CD8-positive, alpha-beta memory T cell (primary cell): ENCODE measurements around the gene RABGAP1L. TPM values are rescaled to one million over a fixed set of nuclear protein-coding genes. Genes with fewer than 3 reads are reported as not detected.
A peak's percentile ranks its signal among the peaks of the same experiment; 100 is the strongest.

ENCODE experiments used
- CTCF ChIA-PET: fragments of 350-600 bp; sonication (Branson Sonifier 250); formaldehyde crosslinking; loops from one replicate; lab custom pipeline; 2021; ENCODE audit warnings: antibody characterized with exemption; lab: Charles Lee
- POLR2A ChIA-PET: fragments of 350-600 bp; sonication (Branson Sonifier 250); formaldehyde crosslinking; loops from one replicate; lab custom pipeline; 2021; ENCODE audit warnings: antibody characterized with exemption; lab: Charles Lee
- DNase-seq, 5 donors: peaks; one replicate each; pipeline versions ENCODE4 v3.0.0 to v3.0.0-alpha.2; 2020 to 2022; ENCODE audit warnings: mixed read lengths in 1 of 5
- H3K27ac ChIP-seq: one replicate; pipeline ENCODE4 v1.7.0; 2013; ENCODE audit warnings: low read depth, mild to moderate bottlenecking, low read length, moderate library complexity
- H3K27me3 ChIP-seq: 2 replicates; pipeline ENCODE4 v1.7.0; 2013; ENCODE audit warnings: low read length, mild to moderate bottlenecking; ENCODE audit not compliant: insufficient read depth, poor library complexity, severe bottlenecking
- H3K36me3 ChIP-seq: 2 replicates; pipeline ENCODE4 v1.7.0; 2013; ENCODE audit warnings: mild to moderate bottlenecking, low read length, moderate library complexity; ENCODE audit not compliant: insufficient read depth
- H3K4me1 ChIP-seq: 2 replicates; pipeline ENCODE4 v1.7.0; 2013; ENCODE audit warnings: mild to moderate bottlenecking, low read length, moderate library complexity; ENCODE audit not compliant: insufficient read depth
- H3K4me3 ChIP-seq: 2 replicates; pipeline ENCODE4 v1.7.0; 2013; ENCODE audit warnings: mild to moderate bottlenecking, low read length
- H3K9me3 ChIP-seq: 2 replicates; pipeline ENCODE4 v1.7.0; 2013; ENCODE audit warnings: mild to moderate bottlenecking, low read length
- H3K27ac Mint-ChIP-seq, 8 donors: one replicate each; pipeline ENCODE4 v1.8.0; 2020 to 2021; ENCODE audit warnings: mixed read lengths in 8 of 8, mild to moderate bottlenecking in 6 of 8, inconsistent platforms in 3 of 8, moderate library complexity in 3 of 8
- H3K27me3 Mint-ChIP-seq, 2 donors: one replicate each; pipeline ENCODE4 v1.8.0; 2020 to 2021; ENCODE audit warnings: mixed read lengths in 2 of 2, mild to moderate bottlenecking in 1 of 2, moderate library complexity in 1 of 2
- H3K36me3 Mint-ChIP-seq, 3 donors: one replicate each; pipeline ENCODE4 v1.8.0; 2020 to 2021; ENCODE audit warnings: mixed read lengths in 3 of 3, inconsistent platforms in 1 of 3, mild to moderate bottlenecking in 1 of 3
- H3K4me1 Mint-ChIP-seq, 3 donors: one replicate each; pipeline ENCODE4 v1.8.0; 2020 to 2021; ENCODE audit warnings: mixed read lengths in 3 of 3, inconsistent platforms in 1 of 3, mild to moderate bottlenecking in 1 of 3
- H3K4me3 Mint-ChIP-seq, 7 donors: one replicate each; pipeline ENCODE4 v1.8.0; 2020 to 2021; ENCODE audit warnings: mixed read lengths in 7 of 7, mild to moderate bottlenecking in 6 of 7, moderate library complexity in 4 of 7, inconsistent platforms in 2 of 7
- H3K9me3 Mint-ChIP-seq, 5 donors: one replicate each; pipeline ENCODE4 v1.8.0; 2020 to 2022; ENCODE audit warnings: mixed read lengths in 5 of 5, mild to moderate bottlenecking in 3 of 5, moderate library complexity in 2 of 5, inconsistent platforms in 1 of 5
- polyA plus RNA-seq: library from polyadenylated mRNA; unstranded; fragments of 300-500 nt; fragmentation: Illumina TruSeq; gene quantifications from one replicate; pipeline ENCODE4 v1.2.3, GENCODE V29; 2021
- total RNA-seq, 2 experiments: library from RNA; stranded (reverse); gene quantifications; one replicate each; pipeline ENCODE4 v1.2.3, GENCODE V29; 2021

Gene RABGAP1L
- total and polyA plus RNA-seq, 3 experiments from 2014 or later, result 41.7 to 78.5 (median 42.7) TPM

GRCh38 chr1:174189428-174190062 is 30.2 kb downstream of the RABGAP1L start:
- no peak overlapping the region for H3K4me3 ChIP-seq
- DNase-seq, result no peak
- CTCF ChIA-PET, result interaction anchor here (0.6 to 1.7 kb wide), 5 partner anchors 9 to 352 kb away, joined by 3 to 5 read pairs (median 3); no protein-coding TSS in a partner anchor
- Mint-ChIP-seq H3K4me3 (peak overlapping the region in 3 of 7 donors; percentile 6 to 84 (median 17)), H3K4me1 (peaks cover 40 to 77% (median 63%) of the 10 kb centered on the region in 3 donors), H3K9me3 (peaks cover 0 to 6% (median 3%) of the 10 kb centered on the region in 5 donors), H3K27me3 (no peaks in the 10 kb centered on the region), H3K27ac (peak overlapping the region in 7 of 8 donors; percentile 16 to 81 (median 55)), H3K36me3 (peaks cover 0 to 10% (median 2%) of the 10 kb centered on the region in 3 donors)
- no peaks in the 10 kb centered on the region for H3K36me3 ChIP-seq
- H3K9me3 ChIP-seq, result no peaks in the 10 kb centered on the region
- H3K27ac ChIP-seq, result no peak overlapping the region
- POLR2A ChIA-PET, result no interaction called here
- H3K4me1 ChIP-seq, result no peaks in the 10 kb centered on the region
- H3K27me3 ChIP-seq, result no peaks in the 10 kb centered on the region

DNA sequence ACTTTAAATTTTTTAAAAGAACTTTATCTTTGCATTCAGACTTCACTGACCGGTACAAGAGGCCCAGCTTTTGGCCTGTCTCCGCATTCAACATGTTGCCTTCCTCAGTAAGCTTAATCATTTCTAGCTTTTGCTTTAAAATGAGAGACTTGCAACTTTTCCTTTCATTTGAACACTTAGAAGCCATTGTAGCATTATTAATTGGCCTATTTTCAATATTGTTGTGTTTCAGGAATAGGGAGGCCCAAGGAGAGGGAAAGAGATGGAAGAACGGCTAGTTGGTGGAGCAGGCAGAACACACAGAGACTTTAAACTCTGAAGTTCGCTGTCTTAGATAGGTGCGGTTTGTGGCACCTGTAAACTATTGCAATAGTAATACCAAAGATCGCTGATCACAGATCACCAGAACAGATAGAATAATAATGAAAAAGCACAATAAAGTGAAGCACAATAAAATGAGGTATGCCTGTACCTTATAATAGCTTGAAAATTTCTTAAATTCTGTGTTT is 31.4 kb downstream of the RABGAP1L start:
- Mint-ChIP-seq H3K36me3 (peaks cover 0 to 10% (median 2%) of the 10 kb centered on the region in 3 donors), H3K27ac (peak overlapping the region; percentile 4 to 89 (median 60)), H3K4me1 (peaks cover 37 to 77% (median 68%) of the 10 kb centered on the region in 3 donors), H3K4me3 (peak overlapping the region in 5 of 7 donors; percentile 9 to 59 (median 46)), H3K9me3 (peaks cover 0 to 6% (median 3%) of the 10 kb centered on the region in 5 donors), H3K27me3 (no peaks in the 10 kb centered on the region)
- ChIA-PET CTCF (no interaction called here), POLR2A (interaction anchor here (1.8 kb wide), 1 partner anchor 30 kb away, joined by 5 read pairs; no protein-coding TSS in a partner anchor)
- Histone ChIP-seq H3K27me3 (no peaks in the 10 kb centered on the region), H3K4me3 (no peak overlapping the region), H3K36me3 (no peaks in the 10 kb centered on the region), H3K9me3 (no peaks in the 10 kb centered on the region), H3K27ac (no peak overlapping the region), H3K4me1 (no peaks in the 10 kb centered on the region)
- no peak for DNase-seq

- H3K36me3 ChIP-seq, result no peaks in the 10 kb centered on the region
- no peak overlapping the region for H3K27ac ChIP-seq
- ChIA-PET POLR2A (interaction anchor here (0.6 to 1.8 kb wide), 2 partner anchors 16 to 31 kb away, joined by 3 to 5 read pairs; no protein-coding TSS in a partner anchor), CTCF (no interaction called here)
- H3K9me3 Mint-ChIP-seq, result peaks cover 0 to 6% (median 3%) of the 10 kb centered on the region in 5 donors
- H3K36me3 Mint-ChIP-seq, result peaks cover 0 to 10% (median 2%) of the 10 kb centered on the region in 3 donors
- H3K27me3 ChIP-seq, result no peaks in the 10 kb centered on the region
- peak overlapping the region in 3 of 7 donors; percentile 4 to 20 (median 6) for H3K4me3 Mint-ChIP-seq
- no peaks in the 10 kb centered on the region for H3K4me1 ChIP-seq
- H3K4me3 ChIP-seq, result no peak overlapping the region
- peak overlapping the region; percentile 2 to 84 (median 36) for H3K27ac Mint-ChIP-seq
- no peaks in the 10 kb centered on the region for H3K27me3 Mint-ChIP-seq
- DNase-seq, result no peak
- H3K4me1 Mint-ChIP-seq, result peaks cover 38 to 75% (median 69%) of the 10 kb centered on the region in 3 donors
- no peaks in the 10 kb centered on the region for H3K9me3 ChIP-seq
Measured at GRCh38 chr1:174191349-174191862, 32.1 kb downstream of the RABGAP1L start.

DNA sequence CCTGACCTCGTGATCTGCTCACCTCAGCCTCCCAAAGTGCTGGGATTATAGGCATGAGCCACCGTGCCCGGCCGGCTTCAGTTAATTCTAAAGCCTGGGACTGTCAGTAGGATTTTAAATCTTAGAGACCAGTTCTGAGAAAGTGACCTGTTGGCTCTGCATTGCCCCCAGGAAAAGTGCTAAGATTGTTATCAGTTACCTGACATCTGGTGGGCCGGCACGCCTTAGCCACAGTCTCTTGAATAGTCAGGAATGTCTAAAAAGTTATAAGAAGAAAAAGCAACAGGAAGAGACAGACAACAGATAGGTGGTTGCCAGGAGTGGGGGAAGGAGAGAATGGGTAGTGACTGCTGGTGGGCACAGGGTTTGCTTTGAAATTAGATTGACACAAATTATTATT is 35.1 kb downstream of the RABGAP1L start:
- CTCF ChIA-PET, result no interaction called here
- H3K27me3 Mint-ChIP-seq, result no peaks in the 10 kb centered on the region

DNA sequence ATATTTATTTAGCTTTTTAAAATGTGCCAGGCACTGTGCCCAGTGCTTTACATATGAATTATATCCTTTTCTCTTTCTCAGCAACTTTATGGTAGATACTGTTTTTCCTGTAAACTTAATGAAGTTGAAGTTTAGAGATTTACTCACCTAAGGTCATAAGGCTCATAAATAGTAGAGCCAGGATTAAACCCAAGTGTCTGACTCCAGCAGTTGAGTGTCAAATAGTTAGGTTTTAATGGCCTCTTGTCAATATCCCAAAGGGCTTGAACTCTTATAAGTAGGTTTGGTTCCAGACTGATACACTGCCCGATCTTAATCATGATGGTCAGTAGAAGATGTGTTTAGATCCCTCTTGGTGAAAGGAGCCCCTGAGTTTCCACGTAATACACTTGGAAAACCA is 37.8 kb downstream of the RABGAP1L start:
- DNase-seq, result no peak
- Mint-ChIP-seq H3K27ac (peak overlapping the region in 2 of 8 donors; percentile 15 to 25), H3K27me3 (no peaks in the 10 kb centered on the region), H3K4me3 (no peak overlapping the region), H3K9me3 (no peaks in the 10 kb centered on the region), H3K36me3 (peaks cover 0 to 9% (median 5%) of the 10 kb centered on the region in 3 donors), H3K4me1 (peaks cover 32 to 66% (median 50%) of the 10 kb centered on the region in 3 donors)
- no peak overlapping the region for H3K27ac ChIP-seq
- H3K36me3 ChIP-seq, result no peaks in the 10 kb centered on the region
- no peaks in the 10 kb centered on the region for H3K9me3 ChIP-seq
- H3K4me3 ChIP-seq, result no peak overlapping the region
- H3K4me1 ChIP-seq, result peaks cover 10% of the 10 kb centered on the region
- ChIA-PET CTCF (no interaction called here), POLR2A (interaction anchor here (1.1 kb wide), 1 partner anchor 11 kb away, joined by 8 read pairs; no protein-coding TSS in a partner anchor)
- H3K27me3 ChIP-seq, result no peaks in the 10 kb centered on the region

More for the DNA sequence above, 35.1 kb downstream of the RABGAP1L start:
- DNase-seq, result no peak
- H3K36me3 Mint-ChIP-seq, result peaks cover 0 to 5% (median 4%) of the 10 kb centered on the region in 3 donors
- H3K4me1 Mint-ChIP-seq, result peaks cover 39 to 72% (median 62%) of the 10 kb centered on the region in 3 donors
- no peaks in the 10 kb centered on the region for H3K9me3 Mint-ChIP-seq
- peak overlapping the region in 3 of 8 donors; percentile 13 to 26 (median 21) for H3K27ac Mint-ChIP-seq
- Histone ChIP-seq H3K4me3 (no peak overlapping the region), H3K9me3 (no peaks in the 10 kb centered on the region), H3K36me3 (no peaks in the 10 kb centered on the region), H3K27me3 (no peaks in the 10 kb centered on the region), H3K27ac (no peak overlapping the region), H3K4me1 (no peaks in the 10 kb centered on the region)
- H3K4me3 Mint-ChIP-seq, result no peak overlapping the region
- POLR2A ChIA-PET, result no interaction called here

DNA sequence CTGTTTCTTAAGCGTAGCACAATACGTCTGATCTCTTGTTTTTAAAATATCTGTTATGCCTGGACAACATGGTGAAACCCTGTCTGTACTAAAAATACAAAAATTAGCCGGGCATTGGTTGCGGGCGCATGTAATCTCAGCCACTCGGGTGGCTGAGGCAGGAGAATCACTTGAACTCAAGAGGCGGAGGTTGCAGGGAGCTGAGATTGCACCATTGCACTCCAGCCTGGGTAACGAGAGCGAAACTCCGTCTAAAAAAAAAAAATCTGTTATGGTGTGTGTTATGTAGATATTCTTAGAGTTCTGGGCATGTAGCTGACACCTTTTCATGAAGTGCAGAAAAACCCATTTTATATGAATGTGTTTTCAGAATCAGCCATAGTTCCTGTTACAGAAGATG is 38.2 kb downstream of the RABGAP1L start:
- no peak for DNase-seq
- H3K27me3 Mint-ChIP-seq, result no peaks in the 10 kb centered on the region
- peak overlapping the region in 2 of 8 donors; percentile 15 to 25 for H3K27ac Mint-ChIP-seq

DNA sequence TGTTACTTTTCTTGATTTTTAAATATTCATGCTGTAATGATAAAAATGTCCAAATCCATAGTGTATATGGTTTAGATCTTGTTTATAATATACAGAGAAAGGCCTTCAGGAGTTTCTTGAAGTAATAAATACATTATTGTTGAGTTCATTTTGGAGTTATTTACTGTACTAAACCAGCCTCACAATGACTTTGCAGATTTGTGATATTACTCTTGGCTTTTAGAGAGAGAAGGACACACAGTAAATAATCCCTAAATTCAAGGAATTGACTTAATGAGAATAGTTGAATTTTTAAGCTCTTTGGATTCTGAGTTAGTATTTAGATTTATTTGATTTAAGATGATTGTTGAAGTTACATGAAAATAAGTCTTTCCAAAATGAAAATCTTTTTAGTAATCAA is 38.9 kb downstream of the RABGAP1L start:
- Histone ChIP-seq H3K27ac (no peak overlapping the region), H3K4me1 (peaks cover 10% of the 10 kb centered on the region), H3K4me3 (no peak overlapping the region), H3K9me3 (no peaks in the 10 kb centered on the region), H3K27me3 (no peaks in the 10 kb centered on the region), H3K36me3 (no peaks in the 10 kb centered on the region)
- Mint-ChIP-seq H3K36me3 (peaks cover 4 to 9% (median 5%) of the 10 kb centered on the region in 3 donors), H3K27me3 (no peaks in the 10 kb centered on the region), H3K4me1 (peaks cover 34 to 68% (median 50%) of the 10 kb centered on the region in 3 donors), H3K9me3 (no peaks in the 10 kb centered on the region), H3K4me3 (no peak overlapping the region), H3K27ac (no peak overlapping the region)
- ChIA-PET POLR2A (interaction anchor here (0.7 kb wide), 1 partner anchor 16 kb away, joined by 3 read pairs; no protein-coding TSS in a partner anchor), CTCF (no interaction called here)
- no peak for DNase-seq

More for the DNA sequence above, 38.2 kb downstream of the RABGAP1L start:
- Histone ChIP-seq H3K27ac (no peak overlapping the region), H3K4me1 (peaks cover 10% of the 10 kb centered on the region), H3K36me3 (no peaks in the 10 kb centered on the region), H3K9me3 (no peaks in the 10 kb centered on the region), H3K4me3 (no peak overlapping the region), H3K27me3 (no peaks in the 10 kb centered on the region)
- peaks cover 0 to 9% (median 5%) of the 10 kb centered on the region in 3 donors for H3K36me3 Mint-ChIP-seq
- H3K4me3 Mint-ChIP-seq, result no peak overlapping the region
- H3K4me1 Mint-ChIP-seq, result peaks cover 32 to 66% (median 45%) of the 10 kb centered on the region in 3 donors
- H3K9me3 Mint-ChIP-seq, result no peaks in the 10 kb centered on the region
- POLR2A ChIA-PET, result interaction anchor here (0.7 to 1.1 kb wide), 2 partner anchors 11 to 15 kb away, joined by 3 to 8 read pairs; no protein-coding TSS in a partner anchor
- CTCF ChIA-PET, result no interaction called here
